Naive thymus-derived CD8-positive, alpha-beta T cell (primary cell): ENCODE data around the gene MED22. TPM values are rescaled to one million over a fixed set of nuclear protein-coding genes. Genes with fewer than 3 reads are reported as not detected.

ENCODE experiments used
- ATAC-seq, 2 donors: fragments of 150-1000 bp; cut with Tn5 transposase in 1 of 2; sonication (Bioruptor Pico), chemical (Tn5 transposase) in 1 of 2; 1 replicate in 1 of 2; 2 replicates in 1 of 2; pipeline ENCODE4 v1.10.0; 2021; ENCODE audit warnings: mild to moderate bottlenecking in 2 of 2, moderate library complexity in 2 of 2
- POLR2A ChIA-PET: fragments of 350-600 bp; sonication (Branson Sonifier 250); formaldehyde crosslinking; loops from one replicate; lab custom pipeline; 2021; ENCODE audit warnings: antibody characterized with exemption; lab: Charles Lee
- DNase-seq, 10 donors: peaks; one replicate each; pipeline versions ENCODE4 v3.0.0 to v3.0.0-alpha.2; 2020 to 2022
- H3K27ac Mint-ChIP-seq, 10 donors: one replicate each; pipeline ENCODE4 v1.8.0; 2020 to 2022; ENCODE audit warnings: mild to moderate bottlenecking in 10 of 10, mixed read lengths in 10 of 10, moderate library complexity in 4 of 10, inconsistent platforms in 1 of 10
- H3K27me3 Mint-ChIP-seq, 5 donors: one replicate each; pipeline ENCODE4 v1.8.0; 2021 to 2022; ENCODE audit warnings: mixed read lengths in 5 of 5
- H3K36me3 Mint-ChIP-seq, 3 donors: one replicate each; pipeline ENCODE4 v1.8.0; 2020 to 2022; ENCODE audit warnings: mixed read lengths in 3 of 3, mild to moderate bottlenecking in 2 of 3, inconsistent platforms in 1 of 3
- H3K4me1 Mint-ChIP-seq, 4 donors: one replicate each; pipeline ENCODE4 v1.8.0; 2021 to 2022; ENCODE audit warnings: mixed read lengths in 4 of 4
- H3K4me3 Mint-ChIP-seq, 10 donors: one replicate each; pipeline ENCODE4 v1.8.0; 2020 to 2022; ENCODE audit warnings: mild to moderate bottlenecking in 10 of 10, mixed read lengths in 10 of 10, moderate library complexity in 6 of 10, inconsistent platforms in 1 of 10
- H3K9me3 Mint-ChIP-seq, 9 donors: one replicate each; pipeline ENCODE4 v1.8.0; 2020 to 2022; ENCODE audit warnings: mixed read lengths in 9 of 9, mild to moderate bottlenecking in 3 of 9, inconsistent platforms in 1 of 9, moderate library complexity in 1 of 9
- polyA plus RNA-seq, 3 donors: library from polyadenylated mRNA; unstranded; fragments of 300-500 nt; fragmentation: Illumina TruSeq; gene quantifications; one replicate each; pipeline ENCODE4 v1.2.3, GENCODE V29; 2021
- total RNA-seq, 8 experiments: library from RNA in 2 of 8; stranded (reverse) in 2 of 8; gene quantifications; one replicate each; pipeline ENCODE4 v1.2.3 and lab custom pipeline; 2021 to 2026

Gene MED22
- total and polyA plus RNA-seq, 5 experiments from 2014 or later, result 10.3 to 46.4 (median 20.6) TPM

DNA sequence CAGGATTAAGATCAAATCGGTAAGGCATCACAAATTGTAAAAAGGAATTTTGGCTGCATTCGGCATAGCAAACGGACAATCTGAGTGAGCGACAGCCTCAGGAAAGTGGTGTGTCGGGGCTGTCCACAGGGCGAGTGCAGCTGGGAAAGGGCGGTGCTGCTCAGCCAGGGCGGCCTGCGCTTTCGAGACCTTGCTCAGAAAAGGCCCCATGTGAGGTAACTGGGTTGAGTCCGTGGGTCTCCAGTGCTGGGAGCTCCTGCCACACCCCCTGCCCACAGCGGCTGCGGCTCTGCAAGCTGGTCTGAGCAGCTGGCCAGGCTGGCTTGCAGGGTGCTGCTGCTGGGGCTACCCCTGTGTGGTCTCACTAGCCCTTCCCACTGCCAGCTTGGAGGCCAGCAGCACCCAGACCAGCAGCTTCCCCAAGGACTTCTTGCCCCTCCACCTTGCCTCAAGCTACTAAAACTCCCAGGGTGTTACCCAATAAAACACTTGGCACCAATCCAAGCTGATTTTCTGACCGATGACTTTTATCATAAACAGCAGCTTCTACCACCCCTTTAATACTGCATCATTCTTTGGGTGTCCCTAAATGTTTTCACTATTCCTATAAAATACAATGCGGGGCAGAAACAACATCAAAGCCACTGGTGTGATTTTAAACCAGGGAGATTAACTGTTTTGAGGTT lies 14.6 kb upstream of the MED22 start:
- DNase-seq, result no peak
- Mint-ChIP-seq H3K27me3 (no peaks in the 10 kb centered on the region), H3K36me3 (peaks cover 0 to 79% (median 9%) of the 10 kb centered on the region in 3 donors), H3K4me3 (no peak overlapping the region), H3K9me3 (no peaks in the 10 kb centered on the region), H3K27ac (peak overlapping the region in 4 of 10 donors; percentile 17 to 56 (median 27)), H3K4me1 (peaks cover 19 to 52% (median 34%) of the 10 kb centered on the region in 4 donors)
- ATAC-seq, result no peak
- POLR2A ChIA-PET, result interaction anchor here (1.4 kb wide), 1 partner anchor 13 kb away, joined by 3 read pairs; no protein-coding TSS in a partner anchor

DNA sequence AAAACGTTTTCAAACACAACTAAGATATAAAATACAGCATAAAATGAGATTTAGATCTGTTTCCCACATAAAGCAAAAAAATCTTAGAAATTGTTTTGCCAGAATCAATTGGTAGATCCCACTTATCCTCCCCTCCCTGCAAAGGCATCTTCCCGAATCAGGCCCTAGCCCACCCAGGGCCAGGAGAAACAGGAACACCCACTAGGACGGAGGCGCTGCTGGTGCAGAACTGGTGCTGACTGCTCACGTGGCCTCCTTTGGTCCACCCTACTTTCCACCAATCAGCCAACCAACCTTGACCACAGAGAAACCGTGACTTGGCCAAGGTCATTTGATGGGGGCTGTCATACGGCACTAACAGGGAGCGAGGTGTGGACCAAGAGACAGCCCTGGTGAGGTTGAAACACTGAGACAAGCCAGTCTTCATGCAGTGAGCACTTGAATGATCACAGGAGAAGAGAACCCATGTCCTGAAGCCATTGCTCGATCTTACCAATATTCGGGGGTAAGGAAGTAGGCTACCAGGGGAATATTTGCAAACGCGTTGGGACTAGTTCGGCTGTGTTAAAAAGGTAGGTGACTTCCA lies 13.7 kb upstream of the MED22 start:
- Mint-ChIP-seq H3K27me3 (no peaks in the 10 kb centered on the region), H3K36me3 (peaks cover 0 to 74% (median 9%) of the 10 kb centered on the region in 3 donors), H3K4me3 (no peak overlapping the region), H3K4me1 (peaks cover 19 to 49% (median 32%) of the 10 kb centered on the region in 4 donors), H3K9me3 (no peaks in the 10 kb centered on the region), H3K27ac (peak overlapping the region in 7 of 10 donors; percentile 37 to 73 (median 44))
- POLR2A ChIA-PET, result interaction anchor here (1.4 kb wide), 1 partner anchor 12 kb away, joined by 3 read pairs; no protein-coding TSS in a partner anchor
- DNase-seq (no peak), ATAC-seq (no peak)

DNA sequence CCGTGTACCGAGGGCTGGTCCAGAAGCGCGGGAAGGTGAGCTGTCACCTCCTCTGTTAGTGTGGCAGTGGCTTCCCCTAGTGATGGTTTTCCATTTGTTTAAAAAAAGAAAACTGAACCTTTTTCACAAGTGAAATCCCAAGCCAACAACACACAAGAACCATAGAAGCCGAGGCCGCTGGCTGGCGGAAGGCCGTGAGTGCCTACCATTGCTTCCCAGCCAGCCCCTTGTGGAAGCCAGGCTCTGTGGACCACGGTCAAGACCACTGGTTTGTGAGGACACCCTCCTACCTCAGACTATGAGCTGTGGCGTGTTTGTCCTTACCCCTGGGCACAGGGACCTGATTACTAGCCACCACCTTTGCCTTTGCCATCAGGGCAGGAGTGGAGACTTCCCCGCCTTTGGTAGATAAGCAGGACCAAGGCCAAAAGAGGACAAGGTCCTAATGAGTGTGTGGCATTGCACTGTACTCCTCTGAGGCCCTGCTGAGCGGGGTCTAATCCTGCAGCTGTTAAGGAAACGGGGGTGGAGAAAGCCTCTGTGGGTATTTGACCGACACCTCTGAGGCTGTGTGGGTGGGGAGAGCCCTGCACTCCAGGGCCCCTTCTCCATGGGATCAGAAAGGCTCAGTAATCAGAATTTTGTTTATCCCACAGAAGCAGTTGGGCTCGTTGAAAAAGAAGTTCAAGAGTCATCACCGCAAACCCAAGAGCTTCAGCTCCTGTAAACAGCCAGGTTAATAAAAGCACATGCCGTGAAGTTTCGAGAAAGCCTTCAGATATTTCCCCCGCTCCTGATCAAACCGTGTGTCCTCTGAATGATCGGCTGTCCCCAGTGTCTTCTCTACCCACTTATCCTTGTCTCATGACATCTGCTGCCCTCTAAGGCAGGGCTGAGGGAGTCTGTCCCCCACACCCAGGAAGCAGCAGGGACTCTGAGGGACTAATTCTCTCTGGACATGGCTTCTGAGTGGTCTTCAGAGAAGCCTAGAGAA lies 12.8 kb upstream of the MED22 start:
- POLR2A ChIA-PET, result interaction anchor here (7.8 kb wide), 1 partner anchor 12 kb away, joined by 143 read pairs; no protein-coding TSS in a partner anchor
- H3K27me3 Mint-ChIP-seq, result no peaks in the 10 kb centered on the region
- DNase-seq (no peak), ATAC-seq (no peak)
- H3K4me1 Mint-ChIP-seq, result peaks cover 17 to 43% (median 30%) of the 10 kb centered on the region in 4 donors
- no peak overlapping the region for H3K4me3 Mint-ChIP-seq
- H3K27ac Mint-ChIP-seq, result peak overlapping the region in 8 of 10 donors; percentile 28 to 78 (median 57)
- no peaks in the 10 kb centered on the region for H3K9me3 Mint-ChIP-seq
- peaks cover 0 to 66% (median 9%) of the 10 kb centered on the region in 3 donors for H3K36me3 Mint-ChIP-seq

DNA sequence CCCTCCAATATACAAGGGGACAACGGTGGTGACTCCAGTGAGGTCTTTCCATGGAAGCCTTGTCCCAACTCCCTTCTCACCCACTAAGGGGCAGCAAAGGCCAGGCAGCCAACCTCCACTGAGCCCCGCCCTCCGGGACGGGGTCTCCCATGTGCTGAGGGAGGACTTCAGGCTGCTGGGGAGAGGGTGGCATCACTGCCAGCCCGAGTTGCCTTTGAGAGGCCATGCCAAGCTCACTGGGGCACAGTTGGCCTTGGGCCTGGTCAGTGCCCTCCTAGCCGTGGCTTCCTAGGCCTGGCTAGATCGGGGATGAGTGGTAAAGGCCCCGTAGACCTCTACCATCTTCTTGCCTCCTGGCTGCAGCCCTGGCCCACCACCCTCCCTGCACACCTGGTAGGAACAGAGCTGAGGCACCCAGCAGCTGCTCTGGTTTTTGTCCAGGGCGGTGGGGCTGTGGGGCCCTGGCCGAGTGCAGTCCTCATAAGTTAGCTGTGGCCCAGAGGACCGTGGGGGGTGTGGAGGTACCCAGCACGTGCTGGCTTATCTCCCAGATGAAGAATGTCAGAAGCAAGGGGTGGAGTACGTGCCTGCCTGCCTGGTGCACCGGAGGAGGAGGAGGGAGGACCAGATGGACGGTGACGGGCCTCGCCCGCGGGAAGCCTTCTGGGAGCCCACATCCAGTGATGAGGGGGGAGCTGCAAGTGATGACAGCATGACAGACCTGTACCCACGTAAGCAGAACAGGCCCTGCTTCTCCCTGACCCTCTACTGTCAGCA lies 11.7 kb upstream of the MED22 start:
- peak in 2 of 10 donors; percentile 22 to 24 for DNase-seq
- no peak for ATAC-seq
- peak overlapping the region in 6 of 10 donors; percentile 37 to 77 (median 51) for H3K27ac Mint-ChIP-seq
- peaks cover 17 to 46% (median 33%) of the 10 kb centered on the region in 4 donors for H3K4me1 Mint-ChIP-seq
- H3K4me3 Mint-ChIP-seq, result peak overlapping the region in 4 of 10 donors; percentile 24 to 85 (median 40)
- POLR2A ChIA-PET, result interaction anchor here (1.1 to 7.8 kb wide), 3 partner anchors 11 to 17 kb away, joined by 3 to 143 read pairs (median 3); partner anchors contain the start of gene STKLD1
- no peaks in the 10 kb centered on the region for H3K27me3 Mint-ChIP-seq
- no peaks in the 10 kb centered on the region for H3K9me3 Mint-ChIP-seq
- H3K36me3 Mint-ChIP-seq, result peaks cover 0 to 55% (median 9%) of the 10 kb centered on the region in 3 donors

DNA sequence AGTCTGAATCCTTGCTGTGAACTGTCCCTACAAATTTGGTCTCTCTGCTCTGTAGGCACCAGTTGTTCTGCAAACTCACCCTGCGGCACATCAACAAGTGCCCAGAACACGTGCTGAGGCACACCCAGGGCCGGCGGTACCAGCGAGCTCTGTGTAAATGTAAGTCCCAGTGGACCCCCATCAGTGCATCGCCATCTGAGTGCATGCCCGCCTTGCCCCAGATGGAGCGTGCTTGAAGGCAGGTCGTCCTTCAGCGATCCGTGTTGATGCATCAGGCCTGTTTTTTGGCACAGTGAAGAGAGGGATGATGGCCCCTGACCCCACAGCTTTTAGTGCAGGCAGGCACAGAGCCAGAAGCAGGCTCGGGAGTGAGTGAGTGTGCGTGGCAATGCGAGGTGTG lies 9.7 kb upstream of the MED22 start:
- DNase-seq, result no peak
- POLR2A ChIA-PET, result interaction anchor here (1.9 to 7.8 kb wide), 6 partner anchors 8 to 102 kb away, joined by 8 to 143 read pairs (median 9); partner anchors contain the start of genes CACFD1, MED22, RPL7A and STKLD1
- Mint-ChIP-seq H3K9me3 (no peaks in the 10 kb centered on the region), H3K36me3 (peaks cover 0 to 45% (median 0%) of the 10 kb centered on the region in 3 donors), H3K27me3 (no peaks in the 10 kb centered on the region), H3K4me1 (peaks cover 21 to 43% (median 32%) of the 10 kb centered on the region in 4 donors), H3K27ac (peak overlapping the region in 9 of 10 donors; percentile 47 to 90 (median 84)), H3K4me3 (peak overlapping the region; percentile 58 to 90 (median 82))
- no peak for ATAC-seq

DNA sequence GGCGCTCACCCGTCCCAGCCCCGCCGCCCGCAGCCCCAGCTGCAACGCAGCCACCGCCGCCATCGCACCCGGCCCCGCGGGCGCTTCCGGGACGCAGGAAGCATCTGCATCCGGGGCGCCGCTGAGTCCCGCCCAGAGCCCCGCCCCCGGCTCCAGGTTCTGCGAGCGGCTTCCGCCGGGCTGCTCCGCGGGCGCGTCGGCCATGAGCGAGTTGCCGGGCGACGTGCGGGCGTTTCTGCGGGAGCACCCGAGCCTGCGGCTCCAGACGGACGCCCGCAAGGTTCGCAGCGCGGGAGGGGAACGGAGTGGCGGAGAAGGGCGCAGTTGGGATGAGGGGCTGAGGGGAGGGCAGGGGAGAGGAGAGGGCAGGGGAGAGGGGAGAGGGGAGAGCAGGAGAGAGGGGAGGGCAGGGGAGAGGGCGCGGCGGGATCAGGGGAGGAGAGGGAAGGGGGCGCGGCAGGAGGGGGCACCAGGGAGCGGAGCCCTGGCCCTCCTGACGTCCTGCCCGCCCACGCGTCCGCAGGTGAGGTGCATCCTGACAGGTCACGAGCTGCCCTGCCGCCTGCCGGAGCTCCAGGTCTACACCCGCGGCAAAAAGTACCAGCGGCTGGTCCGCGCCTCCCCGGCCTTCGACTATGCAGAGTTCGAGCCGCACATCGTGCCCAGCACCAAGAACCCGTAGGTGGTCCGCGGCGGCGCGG lies 8.6 kb upstream of the MED22 start, which contains the start of the genes SURF1 and SURF2:
TSS of gene SURF1 (minus strand) at position 97 of the 701 bp plus-strand sequence. CDS start at position 63, 34 bp downstream.
TSS of gene SURF2 (plus strand) at position 160 of the 701 bp plus-strand sequence. CDS start at position 203, 43 bp downstream.
- Mint-ChIP-seq H3K4me3 (peak within 1 kb of the TSS; percentile 82 to 93 (median 86)), H3K27me3 (no peaks in the 10 kb centered on the region), H3K9me3 (no peaks in the 10 kb centered on the region), H3K27ac (peak within 1 kb of the TSS; percentile 67 to 95 (median 90)), H3K36me3 (peaks cover 0 to 42% (median 4%) of the 10 kb centered on the region in 3 donors), H3K4me1 (peaks cover 20 to 48% (median 32%) of the 10 kb centered on the region in 4 donors)
- peak; percentile 78 to 93 (median 86) for DNase-seq
- peak; percentile 92 to 94 for ATAC-seq
- POLR2A ChIA-PET, result interaction anchor here (0.8 to 7.8 kb wide), 14 partner anchors 9 to 326 kb away, joined by 3 to 143 read pairs (median 8); partner anchors contain the start of genes CACFD1, GTF3C5, MED22 and RPL7A

DNA sequence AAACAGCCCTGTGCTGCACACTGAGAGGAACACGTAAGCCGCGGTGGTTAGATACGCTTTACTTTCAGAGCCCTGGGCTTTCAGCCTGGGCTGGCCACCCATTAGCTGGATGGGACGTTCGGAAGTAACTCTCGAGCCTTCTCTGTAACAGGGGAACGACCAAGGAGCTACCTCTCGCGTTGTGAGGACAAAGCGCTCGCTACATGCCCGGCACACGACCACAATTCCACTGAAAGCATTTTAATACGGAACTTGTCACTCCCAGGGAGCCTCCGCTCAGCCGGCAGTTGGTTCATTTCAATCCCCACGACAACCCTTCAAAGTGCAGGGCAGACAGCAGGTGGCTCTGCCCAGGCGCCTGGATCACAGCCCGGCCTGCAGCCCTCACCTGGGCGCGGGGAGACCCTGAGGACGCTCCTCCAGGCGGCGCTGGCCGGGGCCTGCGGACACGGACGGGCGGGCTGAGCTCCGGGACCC lies 8.0 kb upstream of the MED22 start:
- Mint-ChIP-seq H3K4me3 (peak overlapping the region; percentile 76 to 93 (median 86)), H3K27ac (peak overlapping the region; percentile 67 to 95 (median 90)), H3K4me1 (peaks cover 20 to 48% (median 29%) of the 10 kb centered on the region in 4 donors), H3K36me3 (peaks cover 0 to 42% (median 9%) of the 10 kb centered on the region in 3 donors), H3K27me3 (no peaks in the 10 kb centered on the region), H3K9me3 (no peaks in the 10 kb centered on the region)
- DNase-seq (no peak), ATAC-seq (peak; percentile 48 to 53)
- POLR2A ChIA-PET, result interaction anchor here (0.7 to 7.8 kb wide), 18 partner anchors 8 to 325 kb away, joined by 3 to 143 read pairs (median 7); partner anchors contain the start of genes CACFD1, GTF3C5, MED22 and RPL7A

DNA sequence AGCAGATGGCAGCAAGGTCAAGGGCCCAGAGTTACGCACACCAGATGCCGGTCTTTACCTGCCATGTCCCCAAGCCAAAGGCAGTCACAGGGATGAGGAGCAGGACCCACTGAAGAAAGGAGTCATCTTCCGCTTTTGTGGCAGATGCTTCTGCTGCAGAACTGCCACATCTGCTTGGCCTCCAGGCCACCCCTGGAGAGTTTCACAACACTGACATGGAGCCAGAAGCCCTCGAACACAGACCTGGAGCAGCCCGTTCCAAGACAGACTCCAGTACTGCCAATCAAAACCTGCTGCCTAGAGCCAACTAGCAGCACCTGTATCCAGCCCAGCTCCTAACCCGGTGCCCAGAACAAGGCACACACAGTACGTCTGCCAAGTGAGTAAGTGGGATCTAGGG lies 6.8 kb upstream of the MED22 start:
- H3K4me1 Mint-ChIP-seq, result peaks cover 19 to 53% (median 35%) of the 10 kb centered on the region in 4 donors
- peaks cover 0 to 46% (median 18%) of the 10 kb centered on the region in 3 donors for H3K36me3 Mint-ChIP-seq
- H3K27me3 Mint-ChIP-seq, result no peaks in the 10 kb centered on the region
- POLR2A ChIA-PET, result interaction anchor here (1.0 to 7.8 kb wide), 5 partner anchors 8 to 324 kb away, joined by 3 to 143 read pairs (median 15); partner anchors contain the start of genes GTF3C5 and SURF6
- DNase-seq (no peak), ATAC-seq (no peak)
- peak overlapping the region in 8 of 10 donors; percentile 14 to 93 (median 44) for H3K27ac Mint-ChIP-seq
- no peaks in the 10 kb centered on the region for H3K9me3 Mint-ChIP-seq
- peak overlapping the region; percentile 22 to 93 (median 86) for H3K4me3 Mint-ChIP-seq

DNA sequence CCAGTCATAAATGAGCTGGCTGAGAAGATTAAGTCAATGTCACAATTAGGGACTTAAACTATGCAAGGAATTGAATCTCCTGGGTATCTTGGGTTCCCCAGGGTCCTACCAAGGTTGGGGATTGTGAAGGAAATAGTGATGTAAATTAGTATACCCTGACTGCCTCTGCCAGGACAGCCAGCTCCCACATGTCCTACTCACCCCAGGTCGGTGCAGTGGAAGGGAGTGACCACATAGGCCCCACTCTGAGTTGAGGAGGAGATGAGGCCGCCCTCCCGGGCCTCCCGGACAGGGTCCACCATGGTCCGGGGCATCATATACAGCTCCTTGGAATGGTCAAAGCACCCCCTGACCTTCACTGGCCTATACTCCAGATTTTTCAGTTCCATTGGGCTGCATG lies 5.6 kb upstream of the MED22 start:
- Mint-ChIP-seq H3K4me3 (peak overlapping the region in 3 of 10 donors; percentile 24 to 83 (median 54)), H3K27ac (peak overlapping the region in 2 of 10 donors; percentile 53 to 87), H3K4me1 (peaks cover 18 to 58% (median 43%) of the 10 kb centered on the region in 4 donors), H3K9me3 (no peaks in the 10 kb centered on the region), H3K27me3 (no peaks in the 10 kb centered on the region), H3K36me3 (peaks cover 0 to 53% (median 20%) of the 10 kb centered on the region in 3 donors)
- no peak for ATAC-seq
- no peak for DNase-seq
- POLR2A ChIA-PET, result interaction anchor here (1.3 to 7.8 kb wide), 2 partner anchors 19 to 20 kb away, joined by 3 to 143 read pairs; no protein-coding TSS in a partner anchor
